Activated CD8-positive, alpha-beta T cell treated with anti-CD3 and anti-CD28 coated beads for 36 hours (primary cell): ENCODE data around the gene UHRF1. TPM values are rescaled to one million over a fixed set of nuclear protein-coding genes. Genes with fewer than 3 reads are reported as not detected.

Source experiments
- ATAC-seq: fragments of 200-7000 bp; cut with Tn5 transposase; one replicate; pipeline ENCODE4 v1.10.0; 2021; ENCODE audit warnings: mild to moderate bottlenecking, moderate library complexity
- CTCF ChIA-PET: fragments of 350-600 bp; sonication (Branson Sonifier 250); formaldehyde crosslinking; loops from one replicate; lab custom pipeline; 2021; ENCODE audit warnings: antibody characterized with exemption; lab: Charles Lee
- POLR2A ChIA-PET: fragments of 350-600 bp; sonication (Branson Sonifier 250); formaldehyde crosslinking; loops from one replicate; lab custom pipeline; 2021; ENCODE audit warnings: antibody characterized with exemption; lab: Charles Lee
- DNase-seq: peaks from one replicate; pipeline ENCODE4 v3.0.0-alpha.2; 2020
- H3K27ac Mint-ChIP-seq: one replicate; pipeline ENCODE4 v1.8.0; 2021; ENCODE audit warnings: mild to moderate bottlenecking, mixed read lengths
- H3K27me3 Mint-ChIP-seq: one replicate; pipeline ENCODE4 v1.8.0; 2021; ENCODE audit warnings: mixed read lengths
- H3K36me3 Mint-ChIP-seq: one replicate; pipeline ENCODE4 v1.8.0; 2021; ENCODE audit warnings: low read depth, mixed read lengths
- H3K4me1 Mint-ChIP-seq: one replicate; pipeline ENCODE4 v1.8.0; 2021; ENCODE audit warnings: low read depth, mixed read lengths
- H3K4me3 Mint-ChIP-seq: one replicate; pipeline ENCODE4 v1.8.0; 2021; ENCODE audit warnings: mild to moderate bottlenecking, moderate library complexity, mixed read lengths
- H3K9me3 Mint-ChIP-seq: one replicate; pipeline ENCODE4 v1.8.0; 2021; ENCODE audit warnings: mixed read lengths
- CTCF ChIP-seq: fragments of 200-600 bp; IDR thresholded peaks from one replicate; pipeline ENCODE4 v1.8.0; 2022; ENCODE audit warnings: antibody characterized with exemption, mild to moderate bottlenecking
- intact Hi-C: fragments of 100-400 bp; cut with micrococcal nuclease; formaldehyde crosslinking; loops from one replicate; pipeline ENCODE4 v1.10.0; 2022
- total RNA-seq, 2 experiments: library from RNA; stranded (reverse); gene quantifications; one replicate each; pipeline ENCODE4 v1.2.3, GENCODE V29; 2021

Gene UHRF1
- total RNA-seq, 2 experiments from 2014 or later: 173 to 175 TPM

GRCh38 chr19:4923276-4923747 is 14.0 kb downstream of the UHRF1 start:
- intact Hi-C loops: no loop called here
- Mint-ChIP-seq H3K36me3 (peaks cover 53% of the 10 kb centered on the region), H3K4me3 (no peak overlapping the region), H3K27me3 (no peaks in the 10 kb centered on the region), H3K27ac (no peak overlapping the region), H3K9me3 (no peaks in the 10 kb centered on the region), H3K4me1 (peaks cover 9% of the 10 kb centered on the region)
- no peak for ATAC-seq
- ChIA-PET POLR2A (no interaction called here), CTCF (no interaction called here)
- no peak for TF ChIP-seq CTCF
- no peak for DNase-seq

- peaks cover 50% of the 10 kb centered on the region for H3K36me3 Mint-ChIP-seq
- no peak for ATAC-seq
- H3K27me3 Mint-ChIP-seq: no peaks in the 10 kb centered on the region
- peaks cover 9% of the 10 kb centered on the region for H3K4me1 Mint-ChIP-seq
- no peaks in the 10 kb centered on the region for H3K9me3 Mint-ChIP-seq
- intact Hi-C loops: no loop called here
- no peak for DNase-seq
- no peak overlapping the region for H3K4me3 Mint-ChIP-seq
- CTCF ChIA-PET: no interaction called here
- no peak overlapping the region for H3K27ac Mint-ChIP-seq
- no peak for TF ChIP-seq CTCF
- POLR2A ChIA-PET: interaction anchor here (1.1 to 6.5 kb wide), 4 partner anchors 12 to 19 kb away, joined by 3 to 48 read pairs (median 4); no protein-coding TSS in a partner anchor
Measured at GRCh38 chr19:4929186-4929585, 19.9 kb downstream of the UHRF1 start.

DNA sequence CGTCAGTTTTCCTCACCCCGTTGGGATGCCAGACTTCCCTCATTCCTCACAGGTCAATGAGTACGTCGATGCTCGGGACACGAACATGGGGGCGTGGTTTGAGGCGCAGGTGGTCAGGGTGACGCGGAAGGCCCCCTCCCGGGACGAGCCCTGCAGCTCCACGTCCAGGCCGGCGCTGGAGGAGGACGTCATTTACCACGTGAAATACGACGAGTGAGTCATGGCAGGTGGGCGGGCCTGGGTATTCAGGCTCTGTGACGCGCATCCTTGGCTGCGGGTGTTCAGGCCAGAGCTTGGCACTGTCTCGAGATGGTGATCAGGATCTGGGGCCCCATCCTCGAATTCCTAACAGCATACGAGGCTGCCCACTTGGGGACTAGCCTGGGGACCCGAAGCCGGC is 21.4 kb downstream of the UHRF1 start:
- TF ChIP-seq CTCF: no peak
- Mint-ChIP-seq H3K4me3 (no peak overlapping the region), H3K4me1 (peaks cover 5% of the 10 kb centered on the region), H3K9me3 (no peaks in the 10 kb centered on the region), H3K27ac (no peak overlapping the region), H3K36me3 (peaks cover 59% of the 10 kb centered on the region), H3K27me3 (no peaks in the 10 kb centered on the region)
- POLR2A ChIA-PET: interaction anchor here (6.5 kb wide), 1 partner anchor 13 kb away, joined by 48 read pairs; no protein-coding TSS in a partner anchor
- DNase-seq (peak; percentile 14), ATAC-seq (no peak)
- intact Hi-C loops: no loop called here
- CTCF ChIA-PET: interaction anchor here (0.9 kb wide), 1 partner anchor 121 kb away, joined by 3 read pairs; no protein-coding TSS in a partner anchor

- H3K9me3 Mint-ChIP-seq: no peaks in the 10 kb centered on the region
- ATAC-seq (no peak), DNase-seq (no peak)
- no peak overlapping the region for H3K27ac Mint-ChIP-seq
- H3K4me3 Mint-ChIP-seq: no peak overlapping the region
- no peaks in the 10 kb centered on the region for H3K4me1 Mint-ChIP-seq
- TF ChIP-seq CTCF: no peak
- peaks cover 66% of the 10 kb centered on the region for H3K36me3 Mint-ChIP-seq
- intact Hi-C loops: no loop called here
- no peaks in the 10 kb centered on the region for H3K27me3 Mint-ChIP-seq
- ChIA-PET POLR2A (interaction anchor here (1.0 kb wide), 1 partner anchor 27 kb away, joined by 3 read pairs; no protein-coding TSS in a partner anchor), CTCF (no interaction called here)
Measured at GRCh38 chr19:4932711-4933110, 23.4 kb downstream of the UHRF1 start.

- Mint-ChIP-seq H3K4me1 (no peaks in the 10 kb centered on the region), H3K4me3 (no peak overlapping the region)
Measured at GRCh38 chr19:4933528-4933927, 24.2 kb downstream of the UHRF1 start.

More at GRCh38 chr19:4933528-4933927, 24.2 kb downstream of the UHRF1 start:
- ATAC-seq: no peak
- peaks cover 70% of the 10 kb centered on the region for H3K36me3 Mint-ChIP-seq
- no peak for TF ChIP-seq CTCF
- intact Hi-C loops: no loop called here
- CTCF ChIA-PET: no interaction called here
- H3K27ac Mint-ChIP-seq: no peak overlapping the region
- no peak for DNase-seq
- POLR2A ChIA-PET: interaction anchor here (1.0 kb wide), 1 partner anchor 26 kb away, joined by 3 read pairs; no protein-coding TSS in a partner anchor
- no peaks in the 10 kb centered on the region for H3K27me3 Mint-ChIP-seq
- no peaks in the 10 kb centered on the region for H3K9me3 Mint-ChIP-seq
